Liver (tissue), 9 donors: ENCODE data around the gene ZNF101. TPM values are rescaled to one million over a fixed set of nuclear protein-coding genes. Genes with fewer than 3 reads are reported as not detected.

Experiments used
- DNase-seq: peaks from one replicate; pipeline ENCODE4 v3.0.0-alpha.2; 2017; ENCODE audit warnings: low spot score
- H3K27ac ChIP-seq, 2 donors: one replicate each; pipeline ENCODE4 v1.7.0; 2013; ENCODE audit warnings: inconsistent platforms in 2 of 2, low read length in 2 of 2, control low read depth in 1 of 2, low read depth in 1 of 2, mild to moderate bottlenecking in 1 of 2
- H3K27me3 ChIP-seq, 4 donors: one replicate each; pipeline versions ENCODE4 v1.6.1 to v1.7.0; 2013; ENCODE audit warnings: low read length in 3 of 4, inconsistent platforms in 1 of 4, mild to moderate bottlenecking in 1 of 4, moderate library complexity in 1 of 4; ENCODE audit not compliant: control insufficient read depth in 4 of 4, insufficient read depth in 4 of 4
- H3K36me3 ChIP-seq, 4 donors: one replicate each; pipeline versions ENCODE4 v1.6.1 to v1.7.0; 2013; ENCODE audit warnings: low read length in 3 of 4, mild to moderate bottlenecking in 3 of 4, low read depth in 1 of 4, moderate library complexity in 1 of 4; ENCODE audit not compliant: control insufficient read depth in 4 of 4, insufficient read depth in 3 of 4
- H3K4me1 ChIP-seq, 4 donors: one replicate each; pipeline versions ENCODE4 v1.6.1 to v1.7.0; 2013; ENCODE audit warnings: low read length in 3 of 4, mild to moderate bottlenecking in 3 of 4, moderate library complexity in 1 of 4; ENCODE audit not compliant: control insufficient read depth in 4 of 4, insufficient read depth in 4 of 4
- H3K4me3 ChIP-seq, 3 donors: one replicate each; pipeline versions ENCODE4 v1.6.1 to v1.7.0; 2013; ENCODE audit warnings: low read length in 3 of 3, control low read depth in 1 of 3, low read depth in 1 of 3, mild to moderate bottlenecking in 1 of 3
- H3K9ac ChIP-seq, 2 donors: one replicate each; pipeline ENCODE4 v1.7.0; 2013; ENCODE audit warnings: low read length in 2 of 2, mild to moderate bottlenecking in 2 of 2, moderate library complexity in 2 of 2, control low read depth in 1 of 2, low read depth in 1 of 2
- H3K9me3 ChIP-seq, 4 donors: one replicate each; pipeline versions ENCODE4 v1.6.1 to v1.7.0; 2013; ENCODE audit warnings: low read length in 3 of 4; ENCODE audit not compliant: control insufficient read depth in 4 of 4
- EGR1 ChIP-seq, 2 donors: IDR thresholded peaks; 2 replicates each; pipeline ENCODE4 v1.6.1; 2016 to 2018; ENCODE audit warnings: antibody characterized with exemption in 2 of 2, low read depth in 2 of 2
- FOXA1 ChIP-seq: IDR thresholded peaks from 2 replicates; pipeline ENCODE4 v1.6.1; 2016; ENCODE audit warnings: antibody characterized with exemption
- FOXA2 ChIP-seq: IDR thresholded peaks from 2 replicates; pipeline ENCODE4 v1.6.1; 2016; ENCODE audit warnings: antibody characterized with exemption
- GABPA ChIP-seq, 2 donors: IDR thresholded peaks in 1 of 2; conservative IDR thresholded peaks in 1 of 2; 2 replicates each; pipeline ENCODE4 v1.6.1; 2016; ENCODE audit warnings: antibody characterized with exemption in 2 of 2, mild to moderate bottlenecking in 1 of 2, moderate library complexity in 1 of 2
- HNF4A ChIP-seq, 2 donors: conservative IDR thresholded peaks; 2 replicates each; pipeline ENCODE4 v1.6.1; 2016; ENCODE audit warnings: antibody characterized with exemption in 2 of 2, mild to moderate bottlenecking in 2 of 2
- HNF4G ChIP-seq: IDR thresholded peaks from 2 replicates; pipeline ENCODE4 v1.6.1; 2016; ENCODE audit warnings: antibody characterized with exemption
- JUND ChIP-seq, 2 donors: IDR thresholded peaks; 2 replicates each; pipeline ENCODE4 v1.6.1; 2016; ENCODE audit warnings: antibody characterized with exemption in 2 of 2
- NR2F2 ChIP-seq: IDR thresholded peaks from 2 replicates; pipeline ENCODE4 v1.6.1; 2016; ENCODE audit warnings: antibody characterized with exemption
- RAD21 ChIP-seq, 2 donors: IDR thresholded peaks; 2 replicates each; pipeline ENCODE4 v1.6.1; 2016; ENCODE audit warnings: antibody characterized with exemption in 2 of 2, mild to moderate bottlenecking in 2 of 2
- RXRA ChIP-seq, 2 donors: IDR thresholded peaks; 2 replicates each; pipeline ENCODE4 v1.6.1; 2017 to 2018; ENCODE audit warnings: antibody characterized with exemption in 2 of 2, mild to moderate bottlenecking in 1 of 2
- SP1 ChIP-seq: IDR thresholded peaks from 2 replicates; pipeline ENCODE4 v1.6.1; 2018; ENCODE audit warnings: antibody characterized with exemption, mild to moderate bottlenecking
- TAF1 ChIP-seq: conservative IDR thresholded peaks from 2 replicates; pipeline ENCODE4 v1.6.1; 2016; ENCODE audit warnings: antibody characterized with exemption, mild to moderate bottlenecking
- YY1 ChIP-seq: IDR thresholded peaks from 2 replicates; pipeline ENCODE4 v1.6.1; 2016; ENCODE audit warnings: antibody characterized with exemption, mild to moderate bottlenecking
- WGBS: extraction: QIAGEN DNeasy Blood & Tissue Kit; methylation state at CpG from one replicate; pipeline ENCODE4 v1.1.7; 2013; 5-methylcytosine and 5-hydroxymethylcytosine counted together
- polyA plus RNA-seq, 2 donors: library from polyadenylated mRNA; stranded (reverse) in 1 of 2; unstranded in 1 of 2; fragments of 200-250 nt in 1 of 2; fragments of >200 nt in 1 of 2; fragmentation: Nextera tagmentation in 1 of 2; extraction: Ambion mirVana in 1 of 2; gene quantifications; one replicate each; pipeline versions ENCODE4 v1.2.1 to v1.2.3, GENCODE V29; 2013 to 2015
- total RNA-seq, 2 donors: library from RNA; depleted of rRNA; stranded (reverse); fragments of >200 nt; gene quantifications; one replicate each; pipeline ENCODE4 v1.2.3, GENCODE V29; 2014
- TF ChIP-seq, protein P1 (sequence below): fragments of 150-350 bp; IDR thresholded peaks from 2 replicates; pipeline ENCODE4 v1.5.1; 2017; ENCODE audit warnings: improper control_type of control experiment, low read depth, low read length; ENCODE audit not compliant: missing input control
- TF ChIP-seq, protein P2 (sequence below): IDR thresholded peaks from 2 replicates; pipeline ENCODE4 v1.6.1; 2016; ENCODE audit warnings: antibody characterized with exemption
- TF ChIP-seq, protein P3 (sequence below): IDR thresholded peaks from 2 replicates; pipeline ENCODE4 v1.6.1; 2016; ENCODE audit warnings: antibody characterized with exemption
- TF ChIP-seq, protein P4 (sequence below): IDR thresholded peaks from 2 replicates; pipeline ENCODE4 v1.6.1; 2016; ENCODE audit warnings: antibody characterized with exemption, mild to moderate bottlenecking
- TF ChIP-seq, protein P5 (sequence below): IDR thresholded peaks from 2 replicates; pipeline ENCODE4 v1.6.1; 2016; ENCODE audit warnings: antibody characterized with exemption
- donor health status: healthy.
- donor health status: healthy.
- donor health status: healthy.
- donor health status: healthy.
- donor health status: healthy.

The ZNF101 gene
- total RNA-seq (1 to 10 TPM; 4.6 to 6.9 TPM), polyA plus RNA-seq (1 to 10 TPM; 1.5 to 2.4 TPM)

DNA sequence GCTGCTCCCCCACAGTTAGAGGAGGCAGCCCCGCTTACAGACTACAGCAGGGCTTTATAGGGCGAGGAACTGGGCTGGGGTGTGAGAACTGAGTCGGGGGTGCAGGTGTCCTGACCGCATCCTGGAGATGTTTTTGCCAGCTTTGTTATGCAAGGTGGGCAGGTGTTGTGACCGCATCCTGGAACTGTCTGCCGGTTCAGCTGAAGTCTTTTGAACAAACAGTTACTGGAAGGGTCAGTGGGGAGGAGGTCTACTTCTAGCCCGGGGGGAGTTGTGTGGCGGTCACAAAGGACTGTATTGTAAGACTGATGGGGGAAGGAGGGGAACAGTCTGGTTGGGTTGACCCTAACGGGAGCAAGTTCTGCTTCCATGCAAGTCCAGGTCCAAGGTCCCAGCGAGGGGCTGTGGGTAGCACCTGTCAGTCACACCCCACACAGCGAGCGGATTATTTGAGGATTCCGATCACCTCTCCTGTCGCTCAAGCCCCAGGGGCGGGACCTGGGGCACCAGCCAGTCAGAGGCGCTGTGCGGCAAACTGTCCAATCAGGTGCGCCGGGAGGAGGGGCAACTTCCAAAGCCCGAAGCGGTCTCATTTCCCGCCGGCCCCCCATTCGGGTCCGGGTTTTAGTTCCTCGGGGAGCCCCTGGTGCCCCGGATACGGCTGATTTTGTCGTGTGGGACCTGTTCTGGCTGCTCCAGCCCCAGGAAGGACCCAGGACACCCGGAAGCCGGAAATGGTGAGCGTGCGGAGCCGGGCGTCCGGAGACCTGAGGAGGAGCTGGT, at the start of gene ZNF101:
TSS of gene ZNF101 (plus strand) at position 610 of the 783 bp plus-strand sequence. CDS start at position 735, 125 bp downstream.
- peak within 1 kb of the TSS; percentile 57 to 68 for H3K9ac ChIP-seq
- H3K4me3 ChIP-seq = peak within 1 kb of the TSS; percentile 36 to 98 (median 83)
- H3K9me3 ChIP-seq = peaks cover 0 to 3% (median 0%) of the 10 kb centered on the region in 4 donors
- H3K27me3 ChIP-seq = no peaks in the 10 kb centered on the region
- DNase-seq = peak; percentile 94
- WGBS = 6% methylated on average over 36 of the region's 36 CpGs
- peaks cover 4 to 11% (median 5%) of the 10 kb centered on the region in 4 donors for H3K4me1 ChIP-seq
- no peaks in the 10 kb centered on the region for H3K36me3 ChIP-seq
- TF ChIP-seq, protein P1, sequence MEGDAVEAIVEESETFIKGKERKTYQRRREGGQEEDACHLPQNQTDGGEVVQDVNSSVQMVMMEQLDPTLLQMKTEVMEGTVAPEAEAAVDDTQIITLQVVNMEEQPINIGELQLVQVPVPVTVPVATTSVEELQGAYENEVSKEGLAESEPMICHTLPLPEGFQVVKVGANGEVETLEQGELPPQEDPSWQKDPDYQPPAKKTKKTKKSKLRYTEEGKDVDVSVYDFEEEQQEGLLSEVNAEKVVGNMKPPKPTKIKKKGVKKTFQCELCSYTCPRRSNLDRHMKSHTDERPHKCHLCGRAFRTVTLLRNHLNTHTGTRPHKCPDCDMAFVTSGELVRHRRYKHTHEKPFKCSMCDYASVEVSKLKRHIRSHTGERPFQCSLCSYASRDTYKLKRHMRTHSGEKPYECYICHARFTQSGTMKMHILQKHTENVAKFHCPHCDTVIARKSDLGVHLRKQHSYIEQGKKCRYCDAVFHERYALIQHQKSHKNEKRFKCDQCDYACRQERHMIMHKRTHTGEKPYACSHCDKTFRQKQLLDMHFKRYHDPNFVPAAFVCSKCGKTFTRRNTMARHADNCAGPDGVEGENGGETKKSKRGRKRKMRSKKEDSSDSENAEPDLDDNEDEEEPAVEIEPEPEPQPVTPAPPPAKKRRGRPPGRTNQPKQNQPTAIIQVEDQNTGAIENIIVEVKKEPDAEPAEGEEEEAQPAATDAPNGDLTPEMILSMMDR = no peak
- peak; percentile 83 for TF ChIP-seq SP1
- peak; percentile 14 for TF ChIP-seq RXRA (IDR thresholded peaks at IDR 0.05)
- TF ChIP-seq, protein P2, sequence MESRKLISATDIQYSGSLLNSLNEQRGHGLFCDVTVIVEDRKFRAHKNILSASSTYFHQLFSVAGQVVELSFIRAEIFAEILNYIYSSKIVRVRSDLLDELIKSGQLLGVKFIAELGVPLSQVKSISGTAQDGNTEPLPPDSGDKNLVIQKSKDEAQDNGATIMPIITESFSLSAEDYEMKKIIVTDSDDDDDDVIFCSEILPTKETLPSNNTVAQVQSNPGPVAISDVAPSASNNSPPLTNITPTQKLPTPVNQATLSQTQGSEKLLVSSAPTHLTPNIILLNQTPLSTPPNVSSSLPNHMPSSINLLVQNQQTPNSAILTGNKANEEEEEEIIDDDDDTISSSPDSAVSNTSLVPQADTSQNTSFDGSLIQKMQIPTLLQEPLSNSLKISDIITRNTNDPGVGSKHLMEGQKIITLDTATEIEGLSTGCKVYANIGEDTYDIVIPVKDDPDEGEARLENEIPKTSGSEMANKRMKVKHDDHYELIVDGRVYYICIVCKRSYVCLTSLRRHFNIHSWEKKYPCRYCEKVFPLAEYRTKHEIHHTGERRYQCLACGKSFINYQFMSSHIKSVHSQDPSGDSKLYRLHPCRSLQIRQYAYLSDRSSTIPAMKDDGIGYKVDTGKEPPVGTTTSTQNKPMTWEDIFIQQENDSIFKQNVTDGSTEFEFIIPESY = no peak
- no peak for TF ChIP-seq JUND (IDR thresholded peaks at IDR 0.05)
- peak in 1 of 2 donors; percentile 24 for TF ChIP-seq RAD21 (IDR thresholded peaks at IDR 0.05)
- TF ChIP-seq, protein P3, sequence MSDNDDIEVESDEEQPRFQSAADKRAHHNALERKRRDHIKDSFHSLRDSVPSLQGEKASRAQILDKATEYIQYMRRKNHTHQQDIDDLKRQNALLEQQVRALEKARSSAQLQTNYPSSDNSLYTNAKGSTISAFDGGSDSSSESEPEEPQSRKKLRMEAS = peak; percentile 76
- TF ChIP-seq NR2F2 = peak; percentile 14
- TF ChIP-seq TAF1 = peak; percentile 24
- TF ChIP-seq FOXA1 = no peak
- peak; percentile 12 to 70 for TF ChIP-seq HNF4A (conservative IDR thresholded peaks at IDR 0.05)
- TF ChIP-seq, protein P4, sequence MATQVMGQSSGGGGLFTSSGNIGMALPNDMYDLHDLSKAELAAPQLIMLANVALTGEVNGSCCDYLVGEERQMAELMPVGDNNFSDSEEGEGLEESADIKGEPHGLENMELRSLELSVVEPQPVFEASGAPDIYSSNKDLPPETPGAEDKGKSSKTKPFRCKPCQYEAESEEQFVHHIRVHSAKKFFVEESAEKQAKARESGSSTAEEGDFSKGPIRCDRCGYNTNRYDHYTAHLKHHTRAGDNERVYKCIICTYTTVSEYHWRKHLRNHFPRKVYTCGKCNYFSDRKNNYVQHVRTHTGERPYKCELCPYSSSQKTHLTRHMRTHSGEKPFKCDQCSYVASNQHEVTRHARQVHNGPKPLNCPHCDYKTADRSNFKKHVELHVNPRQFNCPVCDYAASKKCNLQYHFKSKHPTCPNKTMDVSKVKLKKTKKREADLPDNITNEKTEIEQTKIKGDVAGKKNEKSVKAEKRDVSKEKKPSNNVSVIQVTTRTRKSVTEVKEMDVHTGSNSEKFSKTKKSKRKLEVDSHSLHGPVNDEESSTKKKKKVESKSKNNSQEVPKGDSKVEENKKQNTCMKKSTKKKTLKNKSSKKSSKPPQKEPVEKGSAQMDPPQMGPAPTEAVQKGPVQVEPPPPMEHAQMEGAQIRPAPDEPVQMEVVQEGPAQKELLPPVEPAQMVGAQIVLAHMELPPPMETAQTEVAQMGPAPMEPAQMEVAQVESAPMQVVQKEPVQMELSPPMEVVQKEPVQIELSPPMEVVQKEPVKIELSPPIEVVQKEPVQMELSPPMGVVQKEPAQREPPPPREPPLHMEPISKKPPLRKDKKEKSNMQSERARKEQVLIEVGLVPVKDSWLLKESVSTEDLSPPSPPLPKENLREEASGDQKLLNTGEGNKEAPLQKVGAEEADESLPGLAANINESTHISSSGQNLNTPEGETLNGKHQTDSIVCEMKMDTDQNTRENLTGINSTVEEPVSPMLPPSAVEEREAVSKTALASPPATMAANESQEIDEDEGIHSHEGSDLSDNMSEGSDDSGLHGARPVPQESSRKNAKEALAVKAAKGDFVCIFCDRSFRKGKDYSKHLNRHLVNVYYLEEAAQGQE = peak; percentile 49
- peak; percentile 62 to 87 for TF ChIP-seq GABPA (IDR thresholded peaks at IDR 0.05 in 1 of 2, conservative IDR thresholded peaks at IDR 0.05 in 1 of 2)
- TF ChIP-seq FOXA2 = no peak
- TF ChIP-seq, protein P5, sequence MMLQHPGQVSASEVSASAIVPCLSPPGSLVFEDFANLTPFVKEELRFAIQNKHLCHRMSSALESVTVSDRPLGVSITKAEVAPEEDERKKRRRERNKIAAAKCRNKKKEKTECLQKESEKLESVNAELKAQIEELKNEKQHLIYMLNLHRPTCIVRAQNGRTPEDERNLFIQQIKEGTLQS = no peak
- TF ChIP-seq YY1 = peak; percentile 69
- TF ChIP-seq HNF4G = no peak
- TF ChIP-seq EGR1 (IDR thresholded peaks at IDR 0.05; ENCODE audit: low read depth in 2 of 2) = peak; percentile 63 to 82
- H3K27ac ChIP-seq = peak within 1 kb of the TSS; percentile 12 to 73
